HL-60/S4 treated with retinoic acid at 250 ng/mL for 4 days and 3 days (cell line): ENCODE data around the gene RAD51B.

Experiments used
- in situ Hi-C: fragments of 300-500 bp; cut with MboI; formaldehyde crosslinking; loops from 2 replicates; pipeline ENCODE4 v1.7.0; 2022; ENCODE audit warnings: low sequenced_read_pairs

RAD51B gene

GRCh38 chr14:68548194-68549076, 728.9 kb downstream of the RAD51B start:
- in situ Hi-C loops: no loop called here

- in situ Hi-C loops: no loop called here
These were observed 730.7 kb downstream of the RAD51B start for GRCh38 chr14:68550338-68550715.

- in situ Hi-C loops: no loop called here
These were observed 731.6 kb downstream of the RAD51B start for GRCh38 chr14:68551045-68551683.

- in situ Hi-C loops: no loop called here
These were observed 732.5 kb downstream of the RAD51B start for GRCh38 chr14:68552075-68552474.

GRCh38 chr14:68552602-68553001, 733.0 kb downstream of the RAD51B start:
- in situ Hi-C loops: no loop called here

- in situ Hi-C loops: no loop called here
These were observed 733.7 kb downstream of the RAD51B start for GRCh38 chr14:68553311-68553710.

- in situ Hi-C loops: no loop called here
These were observed 734.7 kb downstream of the RAD51B start for GRCh38 chr14:68554231-68554630.

GRCh38 chr14:68556253-68556652, 736.7 kb downstream of the RAD51B start:
- in situ Hi-C loops: no loop called here

GRCh38 chr14:68557648-68558047, 738.1 kb downstream of the RAD51B start:
- in situ Hi-C loops: no loop called here

- in situ Hi-C loops: no loop called here
These were observed 738.5 kb downstream of the RAD51B start for GRCh38 chr14:68558096-68558495.

- in situ Hi-C loops: no loop called here
These were observed 740.4 kb downstream of the RAD51B start for GRCh38 chr14:68559949-68560348.

- in situ Hi-C loops: no loop called here
These were observed 742.0 kb downstream of the RAD51B start for GRCh38 chr14:68561531-68562007.

GRCh38 chr14:68562911-68563250, 743.3 kb downstream of the RAD51B start:
- in situ Hi-C loops: no loop called here

- in situ Hi-C loops: no loop called here
These were observed 743.9 kb downstream of the RAD51B start for GRCh38 chr14:68563251-68564131.

GRCh38 chr14:68564191-68564825, 744.7 kb downstream of the RAD51B start:
- in situ Hi-C loops: no loop called here

GRCh38 chr14:68564826-68565759, 745.5 kb downstream of the RAD51B start:
- in situ Hi-C loops: no loop called here

- in situ Hi-C loops: no loop called here
These were observed 746.5 kb downstream of the RAD51B start for GRCh38 chr14:68566075-68566474.

GRCh38 chr14:68568907-68569897, 749.6 kb downstream of the RAD51B start:
- in situ Hi-C loops: no loop called here
